Measurements from ENCODE around the gene ROBO2.
A peak's percentile ranks its signal among the peaks of the same experiment; 100 is the strongest.

The ROBO2 gene

DNA sequence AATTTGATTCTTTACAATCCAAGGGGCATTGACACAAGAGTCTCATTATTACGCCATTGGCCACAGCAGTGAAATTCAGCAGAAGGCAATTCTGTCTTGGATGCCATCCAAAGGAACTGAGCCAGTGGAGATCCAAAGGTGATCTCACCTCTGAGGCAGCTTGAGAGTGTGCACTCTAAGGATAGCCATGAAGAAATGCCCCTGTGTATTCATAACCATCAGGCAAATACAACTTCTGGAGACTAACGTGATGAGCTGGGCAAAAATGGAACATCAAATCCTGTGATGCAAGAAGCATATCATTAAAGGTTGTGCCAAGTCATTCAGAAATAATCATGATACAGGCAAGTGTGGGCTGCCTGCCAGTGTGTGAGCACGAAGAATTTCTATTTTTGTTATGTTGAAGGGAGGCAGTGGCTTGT is 41.4 kb downstream of the ROBO2 start:
- TF ChIP-seq, protein P1, sequence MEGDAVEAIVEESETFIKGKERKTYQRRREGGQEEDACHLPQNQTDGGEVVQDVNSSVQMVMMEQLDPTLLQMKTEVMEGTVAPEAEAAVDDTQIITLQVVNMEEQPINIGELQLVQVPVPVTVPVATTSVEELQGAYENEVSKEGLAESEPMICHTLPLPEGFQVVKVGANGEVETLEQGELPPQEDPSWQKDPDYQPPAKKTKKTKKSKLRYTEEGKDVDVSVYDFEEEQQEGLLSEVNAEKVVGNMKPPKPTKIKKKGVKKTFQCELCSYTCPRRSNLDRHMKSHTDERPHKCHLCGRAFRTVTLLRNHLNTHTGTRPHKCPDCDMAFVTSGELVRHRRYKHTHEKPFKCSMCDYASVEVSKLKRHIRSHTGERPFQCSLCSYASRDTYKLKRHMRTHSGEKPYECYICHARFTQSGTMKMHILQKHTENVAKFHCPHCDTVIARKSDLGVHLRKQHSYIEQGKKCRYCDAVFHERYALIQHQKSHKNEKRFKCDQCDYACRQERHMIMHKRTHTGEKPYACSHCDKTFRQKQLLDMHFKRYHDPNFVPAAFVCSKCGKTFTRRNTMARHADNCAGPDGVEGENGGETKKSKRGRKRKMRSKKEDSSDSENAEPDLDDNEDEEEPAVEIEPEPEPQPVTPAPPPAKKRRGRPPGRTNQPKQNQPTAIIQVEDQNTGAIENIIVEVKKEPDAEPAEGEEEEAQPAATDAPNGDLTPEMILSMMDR (conservative IDR thresholded peaks at IDR 0.05; ENCODE audit: low read depth, low read length): no peak
- DNase-seq (ENCODE audit: low read depth): peak; percentile 63
- H3K4me3 ChIP-seq (ENCODE audit: low read length): no peak overlapping the region

DNA sequence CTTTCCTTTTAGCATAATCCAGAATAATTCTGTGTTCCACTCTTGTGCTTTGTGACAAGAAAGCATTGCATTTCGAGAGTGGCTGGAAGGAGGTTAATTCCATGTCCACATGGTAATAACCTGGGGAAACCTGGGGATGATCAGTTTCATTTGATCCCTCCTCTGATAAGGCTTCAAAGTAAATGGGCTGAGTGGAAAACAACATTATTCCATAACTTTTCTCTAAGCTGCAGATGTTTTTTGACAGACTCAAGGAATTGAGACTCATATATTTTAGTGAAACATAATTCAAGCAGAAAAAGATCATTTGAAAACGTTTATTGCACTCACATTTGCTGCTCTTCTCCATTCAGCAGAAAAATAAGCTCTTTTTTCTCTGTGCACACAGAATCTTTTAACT is 44.6 kb downstream of the ROBO2 start:
- no peak overlapping the region for H3K4me3 ChIP-seq (ENCODE audit: low read length)
- DNase-seq (ENCODE audit: low read depth): no peak
- TF ChIP-seq, protein P1 (conservative IDR thresholded peaks at IDR 0.05; ENCODE audit: low read depth, low read length): no peak

DNA sequence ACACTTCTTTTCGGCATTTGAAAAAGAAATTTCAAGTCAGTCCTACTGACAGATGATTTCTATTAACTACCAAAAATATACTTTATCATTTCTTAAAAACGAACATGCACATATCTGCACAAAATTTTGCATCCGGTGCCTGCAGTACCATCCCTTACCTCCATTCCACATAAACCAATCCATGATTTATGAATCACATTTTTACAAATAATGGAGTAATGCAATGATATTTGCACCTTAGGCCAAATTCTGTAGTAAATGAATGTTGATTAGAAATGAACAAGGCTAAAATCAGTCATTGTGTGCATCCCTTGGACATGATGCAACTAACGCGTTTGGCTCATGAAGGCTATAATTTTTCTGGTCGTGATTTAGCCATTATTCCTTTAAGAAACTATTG is 46.5 kb downstream of the ROBO2 start:
- no peak for DNase-seq (ENCODE audit: low read depth)
- TF ChIP-seq, protein P1 (conservative IDR thresholded peaks at IDR 0.05; ENCODE audit: low read depth, low read length): no peak
- no peak overlapping the region for H3K4me3 ChIP-seq (ENCODE audit: low read length)

DNA sequence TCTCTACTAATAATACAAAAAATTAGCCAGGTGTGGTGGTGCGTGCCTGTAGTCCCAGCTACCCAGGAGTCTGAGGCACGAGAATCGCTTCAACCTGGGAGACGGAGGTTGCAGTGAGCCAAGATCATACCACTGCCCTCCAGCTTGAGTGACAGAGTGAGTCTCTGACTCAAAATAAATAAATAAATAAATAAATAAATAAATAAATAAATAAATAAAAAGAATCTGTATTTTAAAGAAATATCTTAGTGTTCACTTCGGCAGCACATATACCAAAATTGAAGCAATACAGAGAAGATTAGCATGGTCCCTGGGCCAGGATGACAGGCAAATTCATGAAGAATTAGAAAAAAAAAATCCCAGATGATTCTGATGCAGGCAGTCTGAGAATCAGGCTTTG is 51.9 kb downstream of the ROBO2 start:
- DNase-seq (ENCODE audit: low read depth): no peak
- H3K4me3 ChIP-seq (ENCODE audit: low read length): no peak overlapping the region
- TF ChIP-seq, protein P1 (conservative IDR thresholded peaks at IDR 0.05; ENCODE audit: low read depth, low read length): no peak

DNA sequence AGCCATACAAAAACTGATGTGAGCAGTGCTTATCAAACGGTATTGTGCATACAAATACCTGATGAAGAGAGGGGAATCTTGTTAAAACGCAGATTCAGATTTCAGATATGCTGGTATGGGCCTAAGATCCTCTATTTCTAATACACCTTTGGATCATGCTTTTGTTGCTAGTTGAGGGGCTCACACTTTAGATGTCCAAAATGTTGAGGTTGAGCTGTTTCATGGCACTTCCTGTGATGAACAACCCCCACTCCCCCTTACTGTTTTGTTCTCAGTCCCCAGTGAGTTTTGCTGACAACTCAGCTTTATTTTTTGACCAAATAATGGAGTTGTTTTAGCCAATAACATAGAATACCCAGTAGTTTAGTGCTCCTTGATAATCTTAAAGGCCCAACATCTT is 53.2 kb downstream of the ROBO2 start:
- no peak for DNase-seq (ENCODE audit: low read depth)
- H3K4me3 ChIP-seq (ENCODE audit: low read length): no peak overlapping the region
- TF ChIP-seq, protein P1 (conservative IDR thresholded peaks at IDR 0.05; ENCODE audit: low read depth, low read length): no peak

DNA sequence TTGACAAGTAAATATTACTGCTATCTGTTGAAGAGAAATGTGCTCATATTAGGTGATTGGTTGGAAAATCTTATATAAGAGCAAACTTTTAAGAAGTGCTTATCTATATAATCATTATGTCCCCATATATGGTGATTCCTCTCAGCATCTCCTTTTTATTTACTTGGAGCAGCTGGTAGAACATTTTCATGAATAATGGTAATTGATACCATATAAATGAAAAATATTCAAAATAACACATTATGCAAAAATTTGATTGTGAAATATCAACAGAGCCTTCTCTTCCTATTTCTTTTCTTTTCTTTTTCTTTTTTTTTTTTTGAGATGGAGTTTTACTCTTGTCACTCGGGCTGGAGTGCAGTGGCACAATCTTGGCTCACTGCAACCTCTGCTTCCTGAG is 56.2 kb downstream of the ROBO2 start:
- no peak for DNase-seq (ENCODE audit: low read depth)
- H3K4me3 ChIP-seq (ENCODE audit: low read length): no peak overlapping the region
- TF ChIP-seq, protein P1 (conservative IDR thresholded peaks at IDR 0.05; ENCODE audit: low read depth, low read length): no peak

DNA sequence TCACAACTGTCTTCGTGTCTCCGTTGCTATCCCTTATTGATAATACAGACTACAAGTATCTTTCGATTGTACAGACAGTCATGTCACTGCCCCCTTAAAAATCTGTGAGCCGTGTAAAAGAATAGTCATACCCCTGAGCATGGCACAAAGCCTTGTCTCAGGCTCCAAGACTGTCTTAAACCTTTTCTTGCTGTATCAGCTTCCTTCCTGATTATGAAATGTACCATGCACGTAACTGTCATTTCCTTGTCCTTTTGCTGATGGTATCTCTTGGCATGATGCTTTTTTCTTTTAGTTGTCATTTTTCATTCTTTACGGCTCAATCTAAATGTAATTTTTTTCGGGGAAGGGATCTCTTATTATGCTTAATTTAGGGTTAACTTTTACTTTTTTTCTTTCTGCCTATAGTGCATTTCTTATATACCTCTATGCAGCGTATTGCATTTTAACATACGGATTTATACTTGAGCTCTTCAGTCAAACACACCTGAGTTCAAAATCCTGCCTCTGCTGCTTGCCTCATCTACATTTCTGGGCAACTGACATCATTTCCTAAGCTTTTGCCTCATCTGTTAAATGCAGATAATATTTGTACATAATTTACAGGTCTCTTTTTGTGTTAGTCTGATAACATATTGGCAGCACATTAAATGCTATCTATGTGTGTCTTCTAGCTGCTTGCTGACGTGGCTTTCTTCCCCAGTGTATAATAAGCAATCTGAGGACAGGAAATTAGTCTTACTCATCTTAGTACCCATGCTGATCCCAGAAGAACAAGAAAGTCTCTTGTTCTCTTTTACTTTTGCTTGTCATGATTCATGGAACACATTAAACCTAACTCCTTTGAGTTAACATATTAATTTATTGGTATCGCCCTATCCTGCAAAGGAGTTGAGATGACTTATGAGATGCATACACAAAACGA is 57.3 kb downstream of the ROBO2 start:
- no peak overlapping the region for H3K4me3 ChIP-seq (ENCODE audit: low read length)
- no peak for DNase-seq (ENCODE audit: low read depth)
- TF ChIP-seq, protein P1 (conservative IDR thresholded peaks at IDR 0.05; ENCODE audit: low read depth, low read length): no peak
